Tibial nerve (tissue), 4 donors: ENCODE results near the gene ZNF362. TPM values are rescaled to one million over a fixed set of nuclear protein-coding genes. Genes with fewer than 3 reads are reported as not detected.
A peak's percentile ranks its signal among the peaks of the same experiment; 100 is the strongest.

Experiments
- DNase-seq, 2 donors: peaks; one replicate each; pipeline ENCODE4 v3.0.0-alpha.2; 2019; ENCODE audit warnings: low spot score in 2 of 2
- H3K27ac ChIP-seq, 4 donors: fragments of 200-600 bp; sonication (generic) in 3 of 4; one replicate each; pipeline ENCODE4 v1.5.1; 2017 to 2019; ENCODE audit warnings: mild to moderate bottlenecking in 1 of 4
- H3K27me3 ChIP-seq, 2 donors: fragments of 200-600 bp; sonication (generic) in 1 of 2; one replicate each; pipeline versions ENCODE4 v1.5.1 to v1.6.0; 2017 to 2019
- H3K36me3 ChIP-seq, 3 donors: fragments of 200-600 bp; sonication (generic); one replicate each; pipeline ENCODE4 v1.5.1; 2018 to 2019
- H3K4me1 ChIP-seq, 4 donors: fragments of 200-600 bp; sonication (generic) in 3 of 4; one replicate each; pipeline ENCODE4 v1.5.1; 2017 to 2019
- H3K4me3 ChIP-seq, 4 donors: fragments of 200-600 bp; sonication (generic) in 3 of 4; one replicate each; pipeline ENCODE4 v1.5.1; 2017 to 2019; ENCODE audit warnings: mild to moderate bottlenecking in 1 of 4, moderate library complexity in 1 of 4
- H3K9me3 ChIP-seq, 4 donors: fragments of 200-600 bp; sonication (generic) in 3 of 4; one replicate each; pipeline ENCODE4 v1.5.1; 2017 to 2019
- EP300 ChIP-seq, 2 donors: sonication (generic); formaldehyde crosslinking; IDR thresholded peaks; one replicate each; pipeline ENCODE4 v1.6.1; 2017; ENCODE audit warnings: antibody characterized with exemption in 2 of 2, mild to moderate bottlenecking in 1 of 2
- POLR2A ChIP-seq, 2 donors: fragments of 450-650 bp; IDR thresholded peaks; one replicate each; pipeline ENCODE4 v1.6.1; 2017; ENCODE audit warnings: antibody characterized with exemption in 2 of 2, mild to moderate bottlenecking in 2 of 2, moderate library complexity in 2 of 2
- WGBS, 2 donors: methylation state at CpG; one replicate each; pipeline ENCODE4 v1.1.5; 2018; 5-methylcytosine and 5-hydroxymethylcytosine counted together
- total RNA-seq, 4 donors: library from RNA; depleted of rRNA; stranded (reverse); fragments of >200 nt; gene quantifications; one replicate each; pipeline ENCODE4 v1.1.0, GENCODE V29; 2016
- TF ChIP-seq, protein P1 (sequence below), 5 experiments: fragments of 200-600 bp in 3 of 5; fragments of 450-650 bp in 2 of 5; sonication (generic) in 3 of 5; IDR thresholded peaks; one replicate each; pipeline ENCODE4 v1.5.1; 2016 to 2019; ENCODE audit warnings: antibody characterized with exemption in 5 of 5, mild to moderate bottlenecking in 3 of 5, moderate library complexity in 2 of 5

The ZNF362 gene
- total RNA-seq, 4 donors from 2014 or later = 14.7 to 21.8 (median 17.3) TPM

DNA sequence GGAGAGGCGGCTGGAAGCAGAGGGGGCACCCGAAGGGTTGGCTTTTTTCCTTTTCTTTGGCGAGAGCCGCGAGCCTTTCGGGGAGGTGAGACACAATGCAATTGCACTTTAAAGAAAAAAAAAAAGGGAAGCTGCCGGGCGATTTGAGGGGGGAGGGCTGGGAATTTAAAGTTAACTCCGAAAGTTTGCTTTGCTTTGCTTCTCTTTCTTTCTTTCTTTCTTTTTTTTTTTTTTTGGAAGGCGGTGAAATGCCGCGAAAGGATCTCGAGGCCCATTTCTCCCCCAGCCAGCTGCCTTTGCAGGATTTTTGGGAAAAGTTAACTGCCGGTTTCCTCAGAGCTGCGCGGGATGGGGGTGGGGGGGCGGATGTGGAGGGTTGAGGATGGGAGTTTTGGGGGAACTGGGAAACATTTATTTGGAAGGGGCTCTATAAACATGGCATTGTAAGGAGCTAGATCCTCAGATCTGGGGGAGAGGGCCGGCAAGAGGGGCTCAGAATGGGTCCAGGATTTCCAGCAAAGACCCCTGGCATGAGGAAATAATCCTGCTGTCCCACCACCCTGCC, 997 bp downstream of the ZNF362 start:
- no peaks in the 10 kb centered on the region for H3K9me3 ChIP-seq
- H3K27me3 ChIP-seq = no peaks in the 10 kb centered on the region
- peaks cover 0 to 51% (median 40%) of the 10 kb centered on the region in 4 donors for H3K4me1 ChIP-seq
- no peaks in the 10 kb centered on the region for H3K36me3 ChIP-seq
- DNase-seq = no peak
- peak overlapping the region; percentile 63 to 88 (median 77) for H3K27ac ChIP-seq
- TF ChIP-seq, protein P1, sequence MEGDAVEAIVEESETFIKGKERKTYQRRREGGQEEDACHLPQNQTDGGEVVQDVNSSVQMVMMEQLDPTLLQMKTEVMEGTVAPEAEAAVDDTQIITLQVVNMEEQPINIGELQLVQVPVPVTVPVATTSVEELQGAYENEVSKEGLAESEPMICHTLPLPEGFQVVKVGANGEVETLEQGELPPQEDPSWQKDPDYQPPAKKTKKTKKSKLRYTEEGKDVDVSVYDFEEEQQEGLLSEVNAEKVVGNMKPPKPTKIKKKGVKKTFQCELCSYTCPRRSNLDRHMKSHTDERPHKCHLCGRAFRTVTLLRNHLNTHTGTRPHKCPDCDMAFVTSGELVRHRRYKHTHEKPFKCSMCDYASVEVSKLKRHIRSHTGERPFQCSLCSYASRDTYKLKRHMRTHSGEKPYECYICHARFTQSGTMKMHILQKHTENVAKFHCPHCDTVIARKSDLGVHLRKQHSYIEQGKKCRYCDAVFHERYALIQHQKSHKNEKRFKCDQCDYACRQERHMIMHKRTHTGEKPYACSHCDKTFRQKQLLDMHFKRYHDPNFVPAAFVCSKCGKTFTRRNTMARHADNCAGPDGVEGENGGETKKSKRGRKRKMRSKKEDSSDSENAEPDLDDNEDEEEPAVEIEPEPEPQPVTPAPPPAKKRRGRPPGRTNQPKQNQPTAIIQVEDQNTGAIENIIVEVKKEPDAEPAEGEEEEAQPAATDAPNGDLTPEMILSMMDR (IDR thresholded peaks at IDR 0.05) = no peak
- TF ChIP-seq POLR2A (IDR thresholded peaks at IDR 0.05) (no peak), EP300 (IDR thresholded peaks at IDR 0.05) (no peak)
- H3K4me3 ChIP-seq = peak overlapping the region; percentile 48 to 89 (median 68)
- WGBS, 2 donors = 0 to 1% methylated on average over 18 of the region's 18 CpGs

DNA sequence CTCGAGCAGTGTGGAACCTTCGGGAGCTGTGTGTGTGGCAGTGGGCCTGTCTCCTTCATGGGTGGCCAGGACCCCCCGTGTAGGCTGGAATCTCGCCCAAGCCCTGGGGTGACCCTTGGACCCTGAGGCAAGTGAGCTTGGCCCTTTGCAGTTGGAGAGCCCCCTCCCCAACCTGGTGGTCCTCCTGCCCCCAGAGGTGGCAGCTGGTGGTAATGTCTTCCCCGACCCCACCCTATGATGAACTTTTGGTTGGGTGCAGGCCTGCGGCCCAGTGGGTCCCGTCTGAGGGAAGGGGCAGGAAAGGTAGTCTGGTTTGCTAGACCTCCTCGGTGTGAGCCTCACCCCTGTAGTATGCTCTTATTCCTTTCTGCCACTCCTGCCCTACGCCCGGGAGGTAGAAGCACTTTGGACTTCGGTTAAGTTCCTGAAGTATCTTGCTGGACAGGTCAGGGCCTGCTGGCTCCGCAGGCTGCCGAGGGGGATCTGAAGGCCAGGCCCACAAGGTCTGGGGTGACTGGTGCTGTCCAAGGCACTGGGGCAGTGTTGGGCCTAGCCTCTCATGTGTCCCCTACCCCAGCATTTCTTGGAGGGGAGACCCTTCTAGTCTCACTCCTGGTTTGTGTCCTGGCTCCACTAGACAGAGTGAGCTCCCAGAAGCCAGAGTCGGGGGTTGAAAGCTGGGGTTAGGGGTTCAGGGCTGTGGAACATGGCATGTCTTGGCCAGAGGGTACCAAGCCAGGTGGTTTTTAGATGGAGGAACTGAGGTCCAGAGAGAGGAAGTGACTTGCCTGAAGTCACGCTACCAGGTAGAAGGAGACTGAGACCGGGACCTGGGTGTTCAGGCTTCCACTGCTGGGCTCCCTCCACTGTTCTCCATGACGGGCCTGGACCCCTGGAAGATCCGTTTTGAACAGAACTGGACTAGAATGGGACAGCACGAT, 1.8 kb downstream of the ZNF362 start:
- 32 to 36% methylated on average over 19 of the region's 19 CpGs for whole genome bisulfite sequencing, 2 donors
- peaks cover 0 to 3% (median 0%) of the 10 kb centered on the region in 3 donors for H3K36me3 ChIP-seq
- peaks cover 0 to 51% (median 40%) of the 10 kb centered on the region in 4 donors for H3K4me1 ChIP-seq
- H3K27me3 ChIP-seq = no peaks in the 10 kb centered on the region
- peak overlapping the region; percentile 48 to 89 (median 68) for H3K4me3 ChIP-seq
- DNase-seq = no peak
- no peak for TF ChIP-seq POLR2A (IDR thresholded peaks at IDR 0.05)
- TF ChIP-seq, protein P1 (IDR thresholded peaks at IDR 0.05) = no peak
- no peaks in the 10 kb centered on the region for H3K9me3 ChIP-seq
- peak overlapping the region; percentile 63 to 88 (median 77) for H3K27ac ChIP-seq

DNA sequence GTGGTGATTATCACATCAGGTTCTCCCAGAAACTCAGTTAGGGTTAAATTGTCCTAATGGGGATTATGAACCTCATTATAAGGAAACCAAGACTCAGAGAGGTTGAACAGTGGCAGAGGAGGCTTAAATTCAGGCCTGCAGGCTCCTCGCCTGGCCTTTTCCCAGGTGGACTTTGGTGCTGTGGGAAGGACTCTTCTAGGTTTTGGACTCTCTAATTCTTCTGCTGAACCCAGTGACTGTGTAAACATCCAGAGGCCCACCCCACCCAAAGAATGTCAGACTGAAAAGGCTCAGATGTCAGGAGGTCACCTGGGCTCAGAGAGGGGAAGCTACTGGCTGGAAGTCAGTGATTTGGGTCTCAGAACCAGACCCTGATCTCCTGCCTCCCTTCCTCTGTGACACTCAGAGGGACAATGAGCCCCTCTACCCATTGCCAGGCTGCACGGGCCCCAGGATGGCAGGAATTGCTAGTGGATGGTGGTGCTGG, 2.5 kb downstream of the ZNF362 start:
- Histone ChIP-seq H3K9me3 (no peaks in the 10 kb centered on the region), H3K36me3 (peaks cover 0 to 3% (median 0%) of the 10 kb centered on the region in 3 donors), H3K27me3 (no peaks in the 10 kb centered on the region), H3K4me3 (peak overlapping the region in 1 of 4 donors; percentile 78), H3K4me1 (peaks cover 0 to 59% (median 40%) of the 10 kb centered on the region in 4 donors), H3K27ac (peak overlapping the region in 2 of 4 donors; percentile 83 to 88)
- TF ChIP-seq POLR2A (IDR thresholded peaks at IDR 0.05) (no peak), EP300 (IDR thresholded peaks at IDR 0.05) (no peak)
- TF ChIP-seq, protein P1 (IDR thresholded peaks at IDR 0.05) = no peak
- DNase-seq = no peak
- WGBS, 2 donors = 54 to 63% methylated on average over 2 of the region's 2 CpGs

DNA sequence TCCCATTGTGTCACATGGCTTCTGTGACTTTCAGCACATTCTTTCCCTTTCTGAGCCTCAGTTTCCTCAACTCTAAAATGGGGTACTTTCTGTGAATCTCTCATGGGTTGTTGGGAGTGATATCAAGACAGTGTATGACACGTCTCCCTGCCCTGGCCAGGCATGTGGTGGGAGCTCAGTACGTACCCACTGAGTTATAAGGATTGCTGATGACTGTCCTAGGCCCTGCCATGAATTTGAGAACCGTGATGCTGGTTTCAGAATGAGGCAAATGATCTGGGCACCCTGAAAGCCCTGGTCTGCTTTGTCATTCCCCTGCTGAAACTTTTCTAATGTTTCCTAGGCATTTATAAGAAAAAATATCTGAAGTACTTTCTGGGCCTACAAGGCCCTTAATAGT, 3.6 kb downstream of the ZNF362 start:
- no peak overlapping the region for H3K4me3 ChIP-seq

More for the DNA sequence above, 3.6 kb downstream of the ZNF362 start:
- Histone ChIP-seq H3K4me1 (peaks cover 0 to 70% (median 40%) of the 10 kb centered on the region in 4 donors), H3K27me3 (no peaks in the 10 kb centered on the region), H3K27ac (peak overlapping the region in 1 of 4 donors; percentile 38), H3K36me3 (peaks cover 0 to 3% (median 0%) of the 10 kb centered on the region in 3 donors), H3K9me3 (no peaks in the 10 kb centered on the region)
- 86 to 87% methylated on average over 3 of the region's 3 CpGs for WGBS, 2 donors
- no peak for TF ChIP-seq POLR2A (IDR thresholded peaks at IDR 0.05)
- no peak for TF ChIP-seq EP300 (IDR thresholded peaks at IDR 0.05)
- TF ChIP-seq, protein P1 (IDR thresholded peaks at IDR 0.05) = no peak
- DNase-seq = no peak
